KMS-11 (cell line): Measurements from ENCODE around the gene CACNA1G.

Experiments used
- H2AFZ ChIP-seq: fragments of 200-600 bp; sonication (generic); 2 replicates; pipeline ENCODE4 v1.6.1; 2016; ENCODE audit warnings: antibody characterized with exemption, mixed run types, low read depth
- H3K27ac ChIP-seq: fragments of 200-600 bp; sonication (generic); 2 replicates; pipeline ENCODE4 v1.6.1; 2016; ENCODE audit warnings: mild to moderate bottlenecking, mixed run types
- H3K27me3 ChIP-seq: fragments of 200-600 bp; sonication (generic); 2 replicates; pipeline ENCODE4 v1.6.1; 2017; ENCODE audit warnings: mild to moderate bottlenecking, low read depth, mixed run types, moderate library complexity; ENCODE audit not compliant: insufficient read depth
- H3K36me3 ChIP-seq: fragments of 200-600 bp; sonication (generic); 2 replicates; pipeline ENCODE4 v1.6.1; 2017; ENCODE audit warnings: mild to moderate bottlenecking, mixed run types; ENCODE audit not compliant: insufficient read depth
- H3K4me1 ChIP-seq: fragments of 200-600 bp; sonication (generic); 2 replicates; pipeline ENCODE4 v1.6.1; 2016; ENCODE audit warnings: mild to moderate bottlenecking, low read depth, mixed run types; ENCODE audit not compliant: poor library complexity, severe bottlenecking
- H3K4me2 ChIP-seq: fragments of 200-600 bp; sonication (generic); 2 replicates; pipeline ENCODE4 v1.7.0; 2016; ENCODE audit warnings: mild to moderate bottlenecking, mixed run types
- H3K4me3 ChIP-seq: fragments of 200-600 bp; sonication (generic); IDR thresholded peaks from 2 replicates; pipeline ENCODE4 v1.6.1; 2017; ENCODE audit warnings: low read depth, low read length, mixed read lengths; ENCODE audit not compliant: insufficient read depth
- H3K79me2 ChIP-seq: fragments of 200-600 bp; sonication (generic); 2 replicates; pipeline ENCODE4 v1.6.1; 2016; ENCODE audit warnings: low read depth, mixed run types; ENCODE audit not compliant: insufficient read depth
- H3K9ac ChIP-seq: fragments of 200-600 bp; sonication (generic); 2 replicates; pipeline ENCODE4 v1.6.1; 2016; ENCODE audit warnings: mild to moderate bottlenecking, mixed run types
- H4K20me1 ChIP-seq: fragments of 200-600 bp; sonication (generic); 2 replicates; pipeline ENCODE4 v1.6.1; 2016; ENCODE audit warnings: mild to moderate bottlenecking, mixed run types; ENCODE audit not compliant: insufficient read depth
- TF ChIP-seq, protein P1 (sequence below): fragments of 200-600 bp; sonication (generic); conservative IDR thresholded peaks from 2 replicates; pipeline ENCODE4 v1.6.1; 2017; ENCODE audit warnings: low read depth, mild to moderate bottlenecking, antibody characterized with exemption, low read length, moderate library complexity, mixed read lengths

CACNA1G gene

DNA sequence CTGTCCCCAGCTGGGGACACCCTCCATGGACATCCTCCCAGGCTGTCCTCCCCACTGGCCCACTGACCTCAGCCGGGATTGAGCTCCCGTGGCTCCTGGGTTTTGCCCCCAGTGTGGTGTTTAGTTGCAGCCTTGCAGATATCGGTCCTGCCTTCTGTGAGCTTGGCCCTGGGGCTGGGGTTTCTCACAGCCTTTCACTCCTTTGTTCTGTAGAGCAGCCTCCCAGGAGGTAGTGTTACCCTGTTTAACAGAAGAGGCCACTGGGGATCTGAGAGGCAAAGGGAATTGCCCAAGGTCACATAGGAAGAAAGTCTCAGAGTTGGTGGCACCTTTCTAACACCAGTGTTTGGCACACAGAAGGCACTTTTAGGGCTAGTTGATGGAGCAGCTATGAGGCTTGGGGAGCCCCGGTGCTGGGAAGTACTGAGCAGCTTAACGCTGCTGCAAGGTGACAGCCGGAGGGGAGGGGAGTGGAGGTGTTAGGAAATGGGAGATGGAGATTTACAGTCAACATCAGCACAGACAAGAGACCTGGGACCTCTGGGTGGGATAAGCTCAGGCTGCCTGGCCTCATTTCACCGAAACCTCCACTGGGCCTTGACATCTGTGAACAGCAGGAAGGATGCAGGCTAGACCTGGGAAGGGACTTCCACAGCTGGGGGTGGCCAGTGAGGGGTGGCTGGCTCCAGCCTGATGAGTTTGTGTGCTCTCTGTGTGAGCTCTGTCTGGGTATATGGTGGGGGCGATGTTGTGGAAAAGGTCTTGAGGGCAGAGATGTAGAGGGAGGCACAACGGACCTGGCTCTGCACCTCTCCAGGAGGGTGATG, 26.1 kb downstream of the CACNA1G start:
- Histone ChIP-seq H3K4me1 (no peaks in the 10 kb centered on the region), H3K79me2 (no peaks in the 10 kb centered on the region), H4K20me1 (no peaks in the 10 kb centered on the region), H3K27ac (no peak overlapping the region), H3K4me3 (no peak overlapping the region), H3K36me3 (no peaks in the 10 kb centered on the region), H3K9ac (no peak overlapping the region), H3K4me2 (no peak overlapping the region), H2AFZ (no peak overlapping the region), H3K27me3 (peaks cover 78% of the 10 kb centered on the region)
- TF ChIP-seq, protein P1, sequence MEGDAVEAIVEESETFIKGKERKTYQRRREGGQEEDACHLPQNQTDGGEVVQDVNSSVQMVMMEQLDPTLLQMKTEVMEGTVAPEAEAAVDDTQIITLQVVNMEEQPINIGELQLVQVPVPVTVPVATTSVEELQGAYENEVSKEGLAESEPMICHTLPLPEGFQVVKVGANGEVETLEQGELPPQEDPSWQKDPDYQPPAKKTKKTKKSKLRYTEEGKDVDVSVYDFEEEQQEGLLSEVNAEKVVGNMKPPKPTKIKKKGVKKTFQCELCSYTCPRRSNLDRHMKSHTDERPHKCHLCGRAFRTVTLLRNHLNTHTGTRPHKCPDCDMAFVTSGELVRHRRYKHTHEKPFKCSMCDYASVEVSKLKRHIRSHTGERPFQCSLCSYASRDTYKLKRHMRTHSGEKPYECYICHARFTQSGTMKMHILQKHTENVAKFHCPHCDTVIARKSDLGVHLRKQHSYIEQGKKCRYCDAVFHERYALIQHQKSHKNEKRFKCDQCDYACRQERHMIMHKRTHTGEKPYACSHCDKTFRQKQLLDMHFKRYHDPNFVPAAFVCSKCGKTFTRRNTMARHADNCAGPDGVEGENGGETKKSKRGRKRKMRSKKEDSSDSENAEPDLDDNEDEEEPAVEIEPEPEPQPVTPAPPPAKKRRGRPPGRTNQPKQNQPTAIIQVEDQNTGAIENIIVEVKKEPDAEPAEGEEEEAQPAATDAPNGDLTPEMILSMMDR, result no peak

DNA sequence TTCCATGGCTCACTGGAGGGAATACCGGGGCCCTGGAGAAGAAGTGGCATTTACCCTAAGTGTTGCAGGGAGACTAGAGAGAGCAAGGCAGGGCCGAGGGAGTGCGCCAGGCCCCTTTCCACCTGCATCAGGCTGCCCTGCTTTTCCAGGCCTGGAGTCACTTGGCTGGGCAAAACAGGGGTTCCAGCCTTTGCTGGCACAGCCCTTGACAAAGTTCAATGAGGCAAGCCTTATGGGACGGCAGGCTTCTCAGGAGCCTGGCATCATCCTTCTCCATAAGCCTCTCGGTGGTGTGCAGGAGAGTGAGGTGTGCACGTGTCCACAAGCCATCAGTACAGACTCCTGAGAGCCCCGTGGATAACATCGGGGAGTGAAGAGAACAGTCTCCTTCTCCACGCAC, 27.1 kb downstream of the CACNA1G start:
- Histone ChIP-seq H3K9ac (no peak overlapping the region), H3K27ac (no peak overlapping the region), H3K4me1 (no peaks in the 10 kb centered on the region), H4K20me1 (no peaks in the 10 kb centered on the region), H3K4me3 (no peak overlapping the region), H3K79me2 (no peaks in the 10 kb centered on the region), H3K36me3 (no peaks in the 10 kb centered on the region), H2AFZ (no peak overlapping the region), H3K27me3 (peaks cover 74% of the 10 kb centered on the region), H3K4me2 (no peak overlapping the region)
- TF ChIP-seq, protein P1, result no peak

DNA sequence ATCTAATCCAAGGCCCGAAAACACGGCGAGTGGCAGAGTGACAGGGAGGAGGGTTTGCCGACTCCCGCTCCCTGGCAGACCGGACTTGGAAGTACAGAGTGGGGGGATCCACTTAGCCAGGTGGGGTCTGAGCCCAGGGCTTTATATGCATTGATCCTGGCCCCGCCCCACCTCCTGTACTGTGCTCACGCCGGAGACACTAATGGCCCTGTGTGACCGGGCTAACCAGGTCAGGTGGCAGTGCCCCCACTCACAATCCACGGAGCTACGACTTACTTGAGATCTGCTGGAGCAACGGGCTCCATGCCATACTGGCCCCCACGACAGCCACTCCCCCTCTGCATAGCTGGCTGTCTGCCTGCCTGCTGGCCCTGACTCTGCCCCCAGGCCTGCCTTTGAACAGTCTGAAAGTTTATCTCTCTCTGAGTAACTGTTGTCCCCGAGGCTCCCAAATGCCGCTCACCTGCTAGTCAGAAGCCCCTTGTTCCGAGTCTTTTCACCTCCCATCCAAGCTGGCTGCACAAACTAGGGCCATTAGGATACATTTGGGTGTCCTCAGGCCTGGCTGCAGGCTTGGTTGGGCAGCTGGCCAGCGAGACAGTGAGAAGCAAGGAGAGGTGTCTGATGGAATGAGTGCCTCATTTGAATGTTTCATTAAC, 28.0 kb downstream of the CACNA1G start:
- Histone ChIP-seq H3K27me3 (peaks cover 74% of the 10 kb centered on the region), H3K36me3 (no peaks in the 10 kb centered on the region), H3K27ac (no peak overlapping the region), H2AFZ (no peak overlapping the region), H3K4me2 (no peak overlapping the region), H3K4me3 (no peak overlapping the region), H3K79me2 (no peaks in the 10 kb centered on the region), H3K4me1 (no peaks in the 10 kb centered on the region), H4K20me1 (no peaks in the 10 kb centered on the region), H3K9ac (no peak overlapping the region)
- TF ChIP-seq, protein P1, result no peak

DNA sequence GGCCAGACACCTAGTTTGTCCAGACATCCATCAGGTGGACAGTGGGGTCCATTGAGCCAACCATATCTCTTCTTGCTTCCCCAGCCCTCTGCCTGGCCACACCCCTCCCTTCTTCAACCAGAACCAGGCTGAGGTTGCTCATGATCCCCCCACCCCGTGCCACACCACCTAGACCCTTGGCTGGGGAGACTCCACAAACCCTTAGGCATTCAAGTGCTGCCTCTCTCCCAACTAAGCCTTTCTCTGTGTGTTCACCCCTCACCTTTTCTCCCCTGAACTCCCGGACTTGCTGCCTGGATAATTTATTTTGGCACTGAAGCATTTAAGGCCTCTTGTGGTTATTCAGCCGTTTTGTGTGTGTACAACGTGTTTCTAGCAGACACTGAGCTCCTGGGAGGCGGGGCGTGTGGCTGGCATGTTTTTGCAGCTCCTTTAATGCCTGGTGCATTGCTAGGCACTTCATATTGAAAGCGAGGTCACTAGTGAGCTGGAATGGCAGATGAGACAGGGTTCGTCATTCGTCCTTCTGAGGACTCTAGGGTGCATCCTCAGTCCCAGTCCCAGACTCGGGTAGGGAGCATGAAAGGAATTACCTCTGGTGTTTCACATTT, 28.7 kb downstream of the CACNA1G start:
- peaks cover 74% of the 10 kb centered on the region for H3K27me3 ChIP-seq
- no peaks in the 10 kb centered on the region for H3K4me1 ChIP-seq
- no peak overlapping the region for H2AFZ ChIP-seq
- H3K4me3 ChIP-seq, result no peak overlapping the region
- H3K79me2 ChIP-seq, result no peaks in the 10 kb centered on the region
- H3K36me3 ChIP-seq, result no peaks in the 10 kb centered on the region
- no peak overlapping the region for H3K9ac ChIP-seq
- no peaks in the 10 kb centered on the region for H4K20me1 ChIP-seq
- H3K27ac ChIP-seq, result no peak overlapping the region
- no peak overlapping the region for H3K4me2 ChIP-seq
- TF ChIP-seq, protein P1, result no peak
